Epithelial cell of proximal tubule (primary cell): ENCODE measurements around the gene RORB. TPM values are rescaled to one million over a fixed set of nuclear protein-coding genes. Genes with fewer than 3 reads are reported as not detected.

Experiments
- DNase-seq: peaks from one replicate; pipeline ENCODE4 v3.0.0-alpha.2; 2011; ENCODE audit warnings: low read depth
- H3K4me3 ChIP-seq: 2 replicates; pipeline ENCODE4 v1.5.1; 2011; ENCODE audit warnings: low read depth, mild to moderate bottlenecking, low read length
- total RNA-seq: library from RNA; depleted of rRNA; stranded (reverse); fragments of >200 nt; gene quantifications from 2 replicates; pipeline ENCODE4 v1.2.3, GENCODE V29; 2015
- TF ChIP-seq, protein P1 (sequence below): conservative IDR thresholded peaks from 2 replicates; pipeline ENCODE4 v1.5.1; 2012; ENCODE audit warnings: low read depth, mild to moderate bottlenecking, low read length

RORB gene
- total RNA-seq, 1 donor from 2014 or later = not detected

DNA sequence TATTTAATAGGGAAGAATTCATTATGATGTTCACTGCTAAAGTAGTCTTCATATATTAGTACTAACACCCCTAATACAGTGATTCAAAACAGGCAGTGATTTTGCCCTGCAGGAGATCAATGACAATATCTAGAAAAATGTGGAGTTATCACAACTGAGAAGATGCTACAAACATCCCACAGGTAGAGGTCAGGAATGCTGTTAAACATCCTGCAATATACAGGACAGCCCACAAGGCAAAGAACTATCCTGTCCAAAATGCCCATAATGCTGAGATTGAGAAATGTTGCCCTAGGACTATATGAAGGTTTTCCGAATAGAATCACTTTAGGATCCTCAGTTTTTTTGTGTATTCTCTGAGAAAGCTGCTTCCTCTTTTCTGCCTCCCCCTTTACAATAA lies 15.3 kb downstream of the RORB start:
- DNase-seq = no peak
- no peak overlapping the region for H3K4me3 ChIP-seq
- TF ChIP-seq, protein P1, sequence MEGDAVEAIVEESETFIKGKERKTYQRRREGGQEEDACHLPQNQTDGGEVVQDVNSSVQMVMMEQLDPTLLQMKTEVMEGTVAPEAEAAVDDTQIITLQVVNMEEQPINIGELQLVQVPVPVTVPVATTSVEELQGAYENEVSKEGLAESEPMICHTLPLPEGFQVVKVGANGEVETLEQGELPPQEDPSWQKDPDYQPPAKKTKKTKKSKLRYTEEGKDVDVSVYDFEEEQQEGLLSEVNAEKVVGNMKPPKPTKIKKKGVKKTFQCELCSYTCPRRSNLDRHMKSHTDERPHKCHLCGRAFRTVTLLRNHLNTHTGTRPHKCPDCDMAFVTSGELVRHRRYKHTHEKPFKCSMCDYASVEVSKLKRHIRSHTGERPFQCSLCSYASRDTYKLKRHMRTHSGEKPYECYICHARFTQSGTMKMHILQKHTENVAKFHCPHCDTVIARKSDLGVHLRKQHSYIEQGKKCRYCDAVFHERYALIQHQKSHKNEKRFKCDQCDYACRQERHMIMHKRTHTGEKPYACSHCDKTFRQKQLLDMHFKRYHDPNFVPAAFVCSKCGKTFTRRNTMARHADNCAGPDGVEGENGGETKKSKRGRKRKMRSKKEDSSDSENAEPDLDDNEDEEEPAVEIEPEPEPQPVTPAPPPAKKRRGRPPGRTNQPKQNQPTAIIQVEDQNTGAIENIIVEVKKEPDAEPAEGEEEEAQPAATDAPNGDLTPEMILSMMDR = no peak

DNA sequence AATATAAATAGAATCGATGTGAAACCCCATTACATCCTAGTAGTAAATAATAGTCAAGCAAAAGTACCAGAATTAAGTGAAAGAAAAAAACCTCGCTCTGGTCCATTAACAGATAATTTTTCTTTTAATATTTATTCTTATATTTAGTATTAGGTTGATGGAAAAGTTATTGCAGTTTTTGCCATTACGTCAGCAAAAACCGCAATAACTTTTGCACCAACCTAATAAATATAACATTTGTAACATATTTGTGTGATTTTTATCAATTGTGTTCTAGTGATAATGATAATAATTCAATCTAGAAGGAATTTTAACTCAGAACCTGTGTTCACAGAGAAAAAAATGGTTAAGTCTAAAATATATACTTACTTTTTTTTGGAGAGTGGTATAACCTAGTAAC lies 16.1 kb downstream of the RORB start:
- TF ChIP-seq, protein P1 = no peak
- H3K4me3 ChIP-seq = no peak overlapping the region
- no peak for DNase-seq

DNA sequence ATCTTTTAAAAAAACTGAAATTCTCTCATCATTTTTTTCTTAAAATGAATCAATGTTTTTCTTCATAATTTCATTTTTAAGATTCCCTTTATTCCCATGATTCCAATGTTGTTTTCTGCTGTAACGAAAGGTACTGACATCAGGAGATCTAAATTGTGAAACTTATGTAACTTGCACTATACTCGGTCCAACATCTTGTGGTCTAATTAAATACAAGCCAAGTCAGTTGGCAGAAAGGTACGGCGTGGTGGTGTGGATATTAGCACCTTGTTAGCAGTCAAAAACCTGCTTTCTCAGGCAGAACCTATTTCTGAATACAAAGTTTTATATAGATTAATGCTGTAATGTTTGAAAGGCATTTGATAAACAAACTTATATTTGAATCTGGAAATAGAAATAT lies 20.1 kb downstream of the RORB start:
- DNase-seq = no peak
- TF ChIP-seq, protein P1 = no peak
- no peak overlapping the region for H3K4me3 ChIP-seq

DNA sequence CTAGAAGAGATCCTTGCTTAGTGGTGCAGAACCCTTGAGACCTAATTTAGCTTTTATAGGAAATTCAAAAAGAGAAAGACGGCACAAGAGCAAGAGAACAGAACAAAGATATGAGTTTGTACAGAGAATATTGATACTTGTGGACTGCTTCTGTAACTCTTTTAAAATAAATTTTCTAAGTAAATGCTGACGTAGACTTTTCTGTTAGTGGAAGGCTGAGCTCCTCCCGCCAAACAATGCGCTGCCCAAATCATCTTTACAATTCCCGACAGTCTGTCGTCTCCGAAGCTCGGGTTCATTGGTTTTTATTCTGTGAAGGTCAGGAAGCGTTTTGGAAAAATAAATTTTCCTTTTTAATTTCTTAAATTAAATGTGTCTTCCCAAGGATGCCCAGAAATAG lies 22.3 kb downstream of the RORB start:
- no peak overlapping the region for H3K4me3 ChIP-seq
- no peak for DNase-seq

DNA sequence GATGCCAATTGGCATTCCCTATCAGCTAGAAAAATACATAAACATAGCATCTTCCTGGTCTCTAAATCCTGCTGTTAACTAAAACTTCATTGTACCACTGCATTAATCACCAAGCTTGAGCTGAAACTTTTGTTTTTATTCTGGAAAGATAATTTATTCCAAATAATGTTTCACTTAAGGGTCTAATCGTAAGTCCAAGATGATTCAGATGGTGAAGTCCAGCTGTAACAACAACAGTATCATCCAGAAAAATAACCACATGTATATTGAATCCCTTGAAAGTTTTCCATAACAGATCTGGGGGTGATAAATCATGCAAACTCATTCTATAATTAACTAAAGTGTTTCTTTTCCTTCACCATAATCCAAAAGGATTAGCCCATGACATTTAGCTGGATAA lies 23.9 kb downstream of the RORB start:
- no peak overlapping the region for H3K4me3 ChIP-seq
- no peak for DNase-seq
- TF ChIP-seq, protein P1 = no peak

More for the DNA sequence above, 22.3 kb downstream of the RORB start:
- TF ChIP-seq, protein P1 = no peak

DNA sequence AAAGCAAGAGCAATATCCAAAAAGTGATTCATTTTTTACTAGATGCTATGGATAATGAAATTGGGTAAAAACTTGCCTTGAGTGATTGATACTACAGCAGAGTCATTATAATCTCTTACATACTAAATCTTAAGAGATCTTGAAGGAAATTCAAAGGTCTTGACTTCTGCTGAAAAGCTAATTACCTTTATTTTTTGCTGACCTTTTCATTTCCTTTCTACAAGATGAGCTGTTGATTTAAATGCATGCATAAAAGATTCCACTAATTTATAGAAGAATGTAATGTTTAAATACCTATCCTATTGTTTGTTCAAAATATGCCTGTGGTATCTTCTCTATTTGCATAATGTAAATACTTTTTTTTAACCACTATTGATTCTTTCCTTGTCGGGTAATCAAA lies 27.2 kb downstream of the RORB start:
- TF ChIP-seq, protein P1 = no peak
- H3K4me3 ChIP-seq = no peak overlapping the region
- no peak for DNase-seq

DNA sequence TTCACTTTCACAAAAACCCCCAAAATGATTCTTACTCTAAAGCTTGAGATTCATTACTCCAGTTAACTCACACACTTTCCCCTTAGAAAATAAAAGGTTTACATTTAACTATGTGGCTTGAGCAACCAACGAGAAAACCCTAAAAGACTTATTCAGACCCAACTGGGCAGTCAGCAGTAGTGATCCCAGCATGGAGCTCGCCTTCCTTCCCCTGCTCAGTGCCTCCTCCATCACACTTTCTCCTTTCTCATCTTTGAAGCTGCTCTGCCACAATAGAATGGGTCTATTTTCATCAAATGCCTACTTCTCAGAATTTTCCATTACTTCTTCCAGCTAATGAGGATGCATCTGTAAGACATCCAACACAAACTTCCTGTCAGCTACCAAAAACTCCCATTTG lies 29.1 kb downstream of the RORB start:
- no peak for DNase-seq
- TF ChIP-seq, protein P1 = no peak
- peak overlapping the region; percentile 16 for H3K4me3 ChIP-seq
